Stimulated activated CD8-positive, alpha-beta memory T cell treated with anti-CD3 and anti-CD28 coated beads, Interleukin-15, amount 100 ng/mL, for 24 hours (primary cell): Measurements from ENCODE around the gene IL1R1.
A peak's percentile ranks its signal among the peaks of the same experiment; 100 is the strongest.
"Not testable (repeated sequence)": the region's sequence is repeated elsewhere in the genome, so short reads cannot be mapped to it uniquely, and the experiment has no call there.

ENCODE experiments used
- DNase-seq: peaks from one replicate; pipeline ENCODE4 v3.0.0-alpha.2; 2020; ENCODE audit warnings: low read depth

IL1R1 gene, protein sequence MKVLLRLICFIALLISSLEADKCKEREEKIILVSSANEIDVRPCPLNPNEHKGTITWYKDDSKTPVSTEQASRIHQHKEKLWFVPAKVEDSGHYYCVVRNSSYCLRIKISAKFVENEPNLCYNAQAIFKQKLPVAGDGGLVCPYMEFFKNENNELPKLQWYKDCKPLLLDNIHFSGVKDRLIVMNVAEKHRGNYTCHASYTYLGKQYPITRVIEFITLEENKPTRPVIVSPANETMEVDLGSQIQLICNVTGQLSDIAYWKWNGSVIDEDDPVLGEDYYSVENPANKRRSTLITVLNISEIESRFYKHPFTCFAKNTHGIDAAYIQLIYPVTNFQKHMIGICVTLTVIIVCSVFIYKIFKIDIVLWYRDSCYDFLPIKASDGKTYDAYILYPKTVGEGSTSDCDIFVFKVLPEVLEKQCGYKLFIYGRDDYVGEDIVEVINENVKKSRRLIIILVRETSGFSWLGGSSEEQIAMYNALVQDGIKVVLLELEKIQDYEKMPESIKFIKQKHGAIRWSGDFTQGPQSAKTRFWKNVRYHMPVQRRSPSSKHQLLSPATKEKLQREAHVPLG

GRCh38 chr2:102141970-102142828 is at the start of gene IL1R1:
IL1R1 (plus strand) TSS chr2:102142746; CDS start chr2:102157725, 14,979 bp downstream.
- DNase-seq: no peak

GRCh38 chr2:102093662-102094061 is 48.9 kb upstream of the IL1R1 start:
- DNase-seq: no peak

DNA sequence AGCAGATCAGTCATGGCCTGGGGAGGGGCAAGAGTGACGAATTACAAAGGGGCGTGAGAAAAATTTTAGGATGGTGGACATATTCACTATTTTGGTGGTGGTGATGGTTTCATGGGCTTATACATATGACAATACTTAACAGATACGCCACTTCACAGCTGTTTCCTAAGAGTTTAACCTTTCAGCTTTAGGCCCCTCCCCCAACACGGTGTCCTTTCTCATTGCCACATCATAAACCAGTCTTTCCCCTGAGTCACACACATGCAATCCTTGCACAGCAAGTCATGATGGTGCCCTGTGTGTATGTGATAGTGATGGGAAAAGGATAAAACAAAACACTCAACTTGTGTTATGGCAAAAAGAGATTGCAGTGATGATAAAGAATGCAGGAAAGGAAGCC is 47.6 kb upstream of the IL1R1 start:
- DNase-seq: no peak

DNA sequence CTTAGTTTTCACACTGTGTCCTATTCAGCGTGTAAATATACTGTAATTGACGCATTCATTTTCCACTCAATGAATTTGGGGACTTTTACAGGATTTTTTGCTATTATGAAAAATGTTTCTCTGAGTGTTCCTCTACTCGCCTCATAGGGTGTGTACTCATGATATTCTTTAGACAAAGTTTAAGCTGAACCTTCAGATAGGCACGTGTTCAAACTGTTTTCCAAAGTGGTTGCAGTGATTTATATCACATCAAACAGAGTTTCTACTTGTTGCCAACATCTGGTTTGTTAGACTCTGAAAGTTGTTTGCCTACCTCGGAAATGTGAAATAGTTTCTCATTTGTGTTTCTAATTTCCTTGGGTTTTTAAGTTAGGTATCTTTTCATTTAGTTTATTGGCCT is 46.4 kb upstream of the IL1R1 start:
- no peak for DNase-seq

DNA sequence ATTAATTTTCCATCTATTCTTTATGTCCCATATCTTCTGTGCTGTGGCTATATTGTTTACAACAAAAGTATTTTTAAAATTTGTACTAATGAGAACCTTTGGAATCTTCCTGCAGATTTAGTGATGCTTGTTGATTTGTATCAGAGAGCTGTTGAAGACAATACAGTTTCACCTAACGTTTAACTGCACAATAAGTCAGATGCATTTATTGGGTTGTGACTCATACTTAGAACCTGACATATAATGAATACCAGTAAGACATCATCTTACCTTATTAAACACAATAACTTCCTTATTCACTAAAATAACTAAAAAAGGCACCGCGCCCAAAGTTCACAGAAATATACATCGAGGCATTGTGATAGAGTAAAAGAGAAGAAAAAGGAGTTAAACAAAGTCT is 43.8 kb upstream of the IL1R1 start:
- no peak for DNase-seq

GRCh38 chr2:102099536-102100298 is 42.8 kb upstream of the IL1R1 start:
- DNase-seq: no peak

GRCh38 chr2:102100371-102101096 is 42.0 kb upstream of the IL1R1 start:
- no peak for DNase-seq

DNA sequence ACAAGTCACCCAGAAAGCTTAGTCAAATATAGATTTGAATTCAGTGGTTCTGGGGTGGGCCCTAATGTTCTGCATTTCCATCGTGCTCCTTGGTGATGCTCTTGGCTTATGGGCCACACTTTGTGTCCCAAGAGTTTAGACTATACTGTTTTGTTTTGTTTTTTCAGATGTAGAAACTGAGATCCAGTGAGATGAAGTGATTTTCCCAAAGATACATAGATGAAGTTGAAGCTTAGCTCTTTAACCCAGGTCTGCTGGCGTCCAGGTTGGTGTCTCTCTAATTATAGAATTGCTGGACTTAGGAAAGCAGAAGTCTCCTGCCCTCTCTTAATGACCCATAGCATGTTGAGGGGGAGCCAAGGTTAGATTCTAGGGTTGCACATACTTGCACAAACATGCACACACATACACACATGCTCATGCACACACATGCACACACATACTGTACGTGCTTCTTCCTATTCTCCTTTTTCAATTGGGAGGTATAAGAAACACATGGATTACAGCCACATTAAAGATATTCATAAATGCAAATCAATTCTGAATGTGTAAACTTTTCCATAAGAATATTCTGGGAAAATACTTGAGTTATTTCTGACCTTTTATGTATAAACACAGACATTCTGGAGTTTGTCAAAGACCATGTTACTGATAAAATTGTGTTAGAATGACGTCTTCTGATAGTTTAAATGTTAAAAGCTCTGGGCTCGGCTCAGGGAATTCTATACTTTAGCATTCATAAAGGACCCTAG is 41.3 kb upstream of the IL1R1 start:
- no peak for DNase-seq

DNA sequence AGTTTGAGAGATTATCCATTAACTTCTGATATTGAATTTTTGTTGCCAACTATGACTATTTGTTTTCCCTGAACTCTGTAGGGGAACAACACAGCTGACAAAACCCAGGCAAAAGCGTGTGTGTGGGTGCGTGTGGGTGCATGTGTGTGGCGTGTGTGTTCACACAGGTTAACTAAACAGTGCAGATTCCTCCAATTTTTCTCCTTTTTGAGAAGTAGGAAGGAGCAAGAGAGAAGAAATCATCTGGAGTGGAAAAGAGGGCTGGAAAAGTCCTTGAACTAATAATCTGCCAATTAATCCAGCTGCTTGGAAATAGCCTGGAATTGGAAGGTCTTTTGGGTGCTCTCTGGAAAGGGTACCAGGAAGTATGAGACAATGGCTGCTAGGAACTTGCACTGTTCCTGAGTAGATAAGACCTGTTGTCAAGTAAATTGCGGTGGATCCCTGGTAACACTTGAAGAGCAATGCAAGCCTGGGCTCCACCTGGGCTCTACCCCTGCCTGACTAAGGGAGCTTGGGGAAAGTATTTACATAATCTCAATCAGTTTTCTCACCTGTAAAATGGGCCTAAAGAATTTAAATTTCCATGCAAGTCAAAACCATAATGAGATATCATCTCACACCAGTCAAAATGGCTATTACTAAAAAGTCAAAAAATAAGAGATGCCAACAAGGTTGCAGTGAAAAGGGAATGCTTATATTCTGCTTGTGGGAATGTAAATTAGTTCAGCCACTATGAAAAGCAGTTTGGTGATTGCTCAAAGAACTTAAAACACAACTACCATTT is 40.5 kb upstream of the IL1R1 start:
- no peak for DNase-seq

- DNase-seq: not testable (repeated sequence)
Observed at GRCh38 chr2:102102636-102102948, 40.0 kb upstream of the IL1R1 start.

GRCh38 chr2:102103284-102103683 is 39.3 kb upstream of the IL1R1 start:
- DNase-seq: no peak

DNA sequence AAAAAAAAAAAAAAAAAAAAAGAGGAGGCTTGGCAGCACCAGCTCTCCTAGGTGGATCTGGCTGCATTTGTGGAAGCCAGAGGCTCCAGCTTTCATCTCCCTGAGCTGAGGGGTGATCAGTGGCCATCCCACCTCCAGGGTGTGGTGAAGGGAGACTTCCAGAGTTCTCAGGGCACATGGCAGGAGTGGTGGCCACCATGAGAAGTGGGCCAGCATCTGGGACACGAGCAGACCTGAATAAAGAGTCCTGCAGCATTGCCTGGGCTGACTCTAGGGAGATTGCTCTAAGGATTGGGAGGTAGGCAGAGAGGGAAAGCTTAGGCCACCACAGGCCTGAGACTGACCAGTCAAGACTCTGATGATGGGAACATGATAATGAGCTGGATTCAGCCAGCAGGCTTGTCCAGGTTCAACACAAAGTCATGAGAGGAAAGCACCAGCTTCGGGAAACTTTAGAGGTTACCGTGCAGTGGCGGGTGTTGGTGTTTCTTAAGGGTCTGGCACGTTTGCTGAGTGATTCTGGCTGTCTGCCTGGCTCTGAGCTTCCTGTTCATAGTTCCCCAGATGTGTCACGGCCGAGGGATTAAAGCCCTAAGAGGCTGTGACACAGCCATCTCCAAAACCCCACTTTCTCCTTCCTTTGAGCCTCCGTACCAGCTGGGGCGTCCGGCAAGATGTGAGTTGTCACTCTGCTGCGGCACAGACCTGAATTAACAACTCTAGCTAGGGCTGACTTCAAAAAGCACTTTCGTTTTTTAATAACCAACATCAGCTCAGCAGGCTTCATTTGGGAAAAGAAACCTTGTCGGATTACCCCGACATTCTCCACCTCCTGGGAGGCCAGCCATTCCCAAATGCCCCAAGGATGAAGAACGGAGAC is 38.3 kb upstream of the IL1R1 start:
- DNase-seq: peak; percentile 12

GRCh38 chr2:102106133-102106556 is 36.4 kb upstream of the IL1R1 start:
- no peak for DNase-seq

GRCh38 chr2:102106813-102107740 is 35.5 kb upstream of the IL1R1 start:
- DNase-seq: not testable (repeated sequence)

GRCh38 chr2:102107741-102108070 is 34.8 kb upstream of the IL1R1 start:
- DNase-seq: no peak

GRCh38 chr2:102109016-102109415 is 33.5 kb upstream of the IL1R1 start:
- no peak for DNase-seq

DNA sequence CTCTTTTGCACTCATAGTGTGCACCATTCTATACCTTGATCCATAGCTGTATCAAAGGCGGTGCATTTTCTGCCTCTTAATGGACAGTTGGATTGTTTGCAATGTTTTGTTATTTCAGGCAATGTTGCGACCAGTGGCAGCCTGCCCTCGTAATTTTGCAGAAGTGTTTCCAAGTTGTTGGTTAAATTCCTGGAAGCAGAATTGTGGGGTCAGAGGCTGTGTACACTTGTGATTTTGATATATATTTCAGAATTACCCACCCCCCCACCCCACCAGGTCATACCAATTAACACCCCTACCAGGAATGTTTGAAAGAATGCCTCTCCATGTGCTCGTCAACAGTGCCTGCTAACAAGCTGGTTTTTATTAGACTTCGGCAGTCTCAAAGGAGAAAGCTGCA is 32.4 kb upstream of the IL1R1 start:
- no peak for DNase-seq
